GM19043 (cell line): ENCODE data around the gene RAB30.
"Not testable (repeated sequence)": the region's sequence is repeated elsewhere in the genome, so short reads cannot be mapped to it uniquely, and the experiment has no call there.

Experiments used
- ATAC-seq: cut with Tn5 transposase; IDR thresholded peaks from one replicate; pipeline ENCODE4 v1.9.1; 2021; ENCODE audit warnings: low read depth; ENCODE audit not compliant: unreplicated experiment

The RAB30 gene

GRCh38 chr11:83012168-83013067 lies 59.3 kb downstream of the RAB30 start:
- no peak for ATAC-seq

GRCh38 chr11:83011333-83012167 lies 60.1 kb downstream of the RAB30 start:
- ATAC-seq = no peak

- ATAC-seq = no peak
Observed at GRCh38 chr11:83009999-83010398, 61.7 kb downstream of the RAB30 start.

- ATAC-seq = not testable (repeated sequence)
Observed at GRCh38 chr11:83009136-83009535, 62.6 kb downstream of the RAB30 start.

GRCh38 chr11:83008581-83008923 lies 63.1 kb downstream of the RAB30 start:
- no peak for ATAC-seq

GRCh38 chr11:83007909-83008580 lies 63.7 kb downstream of the RAB30 start:
- peak; percentile 33 for ATAC-seq

- no peak for ATAC-seq
Observed at GRCh38 chr11:83007477-83007876, 64.2 kb downstream of the RAB30 start.

- peak; percentile 67 for ATAC-seq
Observed at GRCh38 chr11:83006877-83007330, 64.8 kb downstream of the RAB30 start.

- ATAC-seq = no peak
Observed at GRCh38 chr11:83004746-83005556, 66.7 kb downstream of the RAB30 start.

- no peak for ATAC-seq
Observed at GRCh38 chr11:83002522-83002921, 69.2 kb downstream of the RAB30 start.

- ATAC-seq = no peak
Observed at GRCh38 chr11:83002053-83002452, 69.6 kb downstream of the RAB30 start.

GRCh38 chr11:83000381-83000780 lies 71.3 kb downstream of the RAB30 start:
- ATAC-seq = no peak

- no peak for ATAC-seq
Observed at GRCh38 chr11:82999232-82999631, 72.5 kb downstream of the RAB30 start.

- no peak for ATAC-seq
Observed at GRCh38 chr11:82998697-82999096, 73.0 kb downstream of the RAB30 start.

- peak; percentile 90 for ATAC-seq
Observed at GRCh38 chr11:82996966-82997606, 74.6 kb downstream of the RAB30 start.

- ATAC-seq = no peak
Observed at GRCh38 chr11:82995754-82996398, 75.8 kb downstream of the RAB30 start.

- no peak for ATAC-seq
Observed at GRCh38 chr11:82995235-82995634, 76.5 kb downstream of the RAB30 start.

- ATAC-seq = no peak
Observed at GRCh38 chr11:82994604-82995230, 77.0 kb downstream of the RAB30 start.

GRCh38 chr11:82992223-82992622 lies 79.5 kb downstream of the RAB30 start:
- ATAC-seq = no peak
